ENCODE results near the gene RUNDC3A.

- no peak for TF ChIP-seq TEAD1 (CRISPR knock-in tag; IDR thresholded peaks at IDR 0.05)
- no peak for TF ChIP-seq ZNF317 (CRISPR knock-in tag; IDR thresholded peaks at IDR 0.05; ENCODE audit: borderline replicate concordance, low read depth)
- no peak for TF ChIP-seq MAX (CRISPR knock-in tag; IDR thresholded peaks at IDR 0.05)
- TF ChIP-seq MYBL2 (CRISPR knock-in tag; IDR thresholded peaks at IDR 0.05): no peak
- no peak for TF ChIP-seq E2F4 (CRISPR knock-in tag; IDR thresholded peaks at IDR 0.05; ENCODE audit: borderline replicate concordance, low read depth)
- no peak for TF ChIP-seq USF2 (CRISPR knock-in tag; IDR thresholded peaks at IDR 0.05)
- TF ChIP-seq CTCF (IDR thresholded peaks at IDR 0.05): no peak
- no peak for TF ChIP-seq FOXK1 (CRISPR knock-in tag; IDR thresholded peaks at IDR 0.05)
- TF ChIP-seq STAT6 (CRISPR knock-in tag; conservative IDR thresholded peaks at IDR 0.05; ENCODE audit: low read depth): no peak
- TF ChIP-seq NR2C2 (CRISPR knock-in tag; IDR thresholded peaks at IDR 0.05): no peak
- no peak for TF ChIP-seq SP1 (CRISPR knock-in tag; conservative IDR thresholded peaks at IDR 0.05)
- no peak for TF ChIP-seq FOXP1 (CRISPR knock-in tag; IDR thresholded peaks at IDR 0.05; ENCODE audit: borderline replicate concordance)
Observed at GRCh38 chr17:44283344-44284023, 24.9 kb upstream of the RUNDC3A start.

Data from WTC11 (cell line).